ENCODE results near the gene TFDP3. TPM values are rescaled to one million over a fixed set of nuclear protein-coding genes. Genes with fewer than 3 reads are reported as not detected.

The TFDP3 gene
- total and polyA plus RNA-seq, 4 donors = not detected

GRCh38 chrX:133235830-133236229 is 17.7 kb upstream of the TFDP3 start:
- WGBS = 95% methylated on average over 3 of the region's 3 CpGs
- no peaks in the 10 kb centered on the region for H3K4me1 ChIP-seq (ENCODE audit: control insufficient read depth in 4 of 4, insufficient read depth in 4 of 4, low read length in 3 of 4)
- H3K9ac ChIP-seq (ENCODE audit: low read depth in 1 of 2, low read length in 2 of 2) = no peak overlapping the region
- no peaks in the 10 kb centered on the region for H3K36me3 ChIP-seq (ENCODE audit: control insufficient read depth in 4 of 4, insufficient read depth in 3 of 4, low read depth in 1 of 4, low read length in 3 of 4)
- no peaks in the 10 kb centered on the region for H3K9me3 ChIP-seq (ENCODE audit: control insufficient read depth in 4 of 4, low read length in 3 of 4)
- no peak overlapping the region for H3K27ac ChIP-seq (ENCODE audit: low read depth in 1 of 2, low read length in 2 of 2)
- no peak for TF ChIP-seq CTCF (IDR thresholded peaks at IDR 0.05; ENCODE audit: low read depth, low read length, missing input control)
- TF ChIP-seq RAD21 (IDR thresholded peaks at IDR 0.05) = no peak
- no peak for TF ChIP-seq ATF3 (IDR thresholded peaks at IDR 0.05)
- TF ChIP-seq SP1 (IDR thresholded peaks at IDR 0.05) = no peak
- TF ChIP-seq EGR1 (IDR thresholded peaks at IDR 0.05; ENCODE audit: low read depth in 2 of 2) = no peak
- no peak for TF ChIP-seq ZBTB33 (IDR thresholded peaks at IDR 0.05)
- TF ChIP-seq RXRA (IDR thresholded peaks at IDR 0.05) = no peak
- TF ChIP-seq TAF1 (conservative IDR thresholded peaks at IDR 0.05) = no peak
- no peak for TF ChIP-seq YY1 (IDR thresholded peaks at IDR 0.05)
- TF ChIP-seq MAX (IDR thresholded peaks at IDR 0.05) = no peak
- TF ChIP-seq GABPA (IDR thresholded peaks at IDR 0.05 in 1 of 2, conservative IDR thresholded peaks at IDR 0.05 in 1 of 2) = no peak
- TF ChIP-seq REST (IDR thresholded peaks at IDR 0.05) = no peak
- TF ChIP-seq FOXA1 (IDR thresholded peaks at IDR 0.05) = no peak
- no peak for TF ChIP-seq NR2F2 (IDR thresholded peaks at IDR 0.05)
- no peak for TF ChIP-seq FOXA2 (IDR thresholded peaks at IDR 0.05)
- H3K4me3 ChIP-seq (ENCODE audit: low read depth in 1 of 3, low read length in 3 of 3) = no peak overlapping the region
- peaks cover 0 to 2% (median 0%) of the 10 kb centered on the region in 4 donors for H3K27me3 ChIP-seq (ENCODE audit: control insufficient read depth in 4 of 4, insufficient read depth in 4 of 4, low read length in 3 of 4)
- DNase-seq (ENCODE audit: low spot score) = no peak

- 61% methylated on average over 1 of the region's 1 CpG for WGBS
- H3K9ac ChIP-seq (ENCODE audit: low read depth in 1 of 2, low read length in 2 of 2) = no peak overlapping the region
- TF ChIP-seq GABPA (IDR thresholded peaks at IDR 0.05 in 1 of 2, conservative IDR thresholded peaks at IDR 0.05 in 1 of 2) (no peak), ATF3 (IDR thresholded peaks at IDR 0.05) (no peak), TAF1 (conservative IDR thresholded peaks at IDR 0.05) (no peak), REST (IDR thresholded peaks at IDR 0.05) (no peak), FOXA2 (IDR thresholded peaks at IDR 0.05) (no peak), CTCF (IDR thresholded peaks at IDR 0.05; ENCODE audit: low read depth, low read length, missing input control) (no peak), RAD21 (IDR thresholded peaks at IDR 0.05) (no peak), NR2F2 (IDR thresholded peaks at IDR 0.05) (no peak), EGR1 (IDR thresholded peaks at IDR 0.05; ENCODE audit: low read depth in 2 of 2) (no peak), MAX (IDR thresholded peaks at IDR 0.05) (no peak), HNF4A (conservative IDR thresholded peaks at IDR 0.05) (no peak), FOXA1 (IDR thresholded peaks at IDR 0.05) (no peak)
Measured at GRCh38 chrX:133232331-133232730, 14.2 kb upstream of the TFDP3 start.

More at GRCh38 chrX:133232331-133232730, 14.2 kb upstream of the TFDP3 start:
- Histone ChIP-seq H3K9me3 (ENCODE audit: control insufficient read depth in 4 of 4, low read length in 3 of 4) (no peaks in the 10 kb centered on the region), H3K27me3 (ENCODE audit: control insufficient read depth in 4 of 4, insufficient read depth in 4 of 4, low read length in 3 of 4) (peaks cover 0 to 2% (median 0%) of the 10 kb centered on the region in 4 donors), H3K36me3 (ENCODE audit: control insufficient read depth in 4 of 4, insufficient read depth in 3 of 4, low read depth in 1 of 4, low read length in 3 of 4) (no peaks in the 10 kb centered on the region), H3K4me3 (ENCODE audit: low read depth in 1 of 3, low read length in 3 of 3) (no peak overlapping the region), H3K27ac (ENCODE audit: low read depth in 1 of 2, low read length in 2 of 2) (no peak overlapping the region), H3K4me1 (ENCODE audit: control insufficient read depth in 4 of 4, insufficient read depth in 4 of 4, low read length in 3 of 4) (no peaks in the 10 kb centered on the region)
- no peak for DNase-seq (ENCODE audit: low spot score)
